ENCODE data around the gene PPP1R14B.

Gene PPP1R14B

GRCh38 chr11:64227405-64227956 lies 19.3 kb downstream of the PPP1R14B start:
- TF ChIP-seq CTCF (IDR thresholded peaks at IDR 0.05; ENCODE audit: insufficient read depth, missing control alignments), result no peak
- FAIRE-seq (no peak), DNase-seq (ENCODE audit: insufficient read length, low spot score) (no peak)

GRCh38 chr11:64226507-64227051 lies 20.2 kb downstream of the PPP1R14B start:
- FAIRE-seq (no peak), DNase-seq (ENCODE audit: insufficient read length, low spot score) (no peak)
- TF ChIP-seq CTCF (IDR thresholded peaks at IDR 0.05; ENCODE audit: insufficient read depth, missing control alignments), result no peak

GRCh38 chr11:64225608-64226506 lies 20.9 kb downstream of the PPP1R14B start, which contains the start of the genes NUDT22 and TRPT1:
NUDT22 (plus strand) TSS chr11:64226274; CDS start chr11:64226653, 379 bp downstream.
TRPT1 (minus strand) TSS chr11:64226186; CDS start chr11:64225860, 326 bp downstream.
- peak; percentile 12 for TF ChIP-seq CTCF (IDR thresholded peaks at IDR 0.05; ENCODE audit: insufficient read depth, missing control alignments)
- DNase-seq (ENCODE audit: insufficient read length, low spot score) (peak; percentile 92), FAIRE-seq (no peak)

GRCh38 chr11:64224891-64225607 lies 21.7 kb downstream of the PPP1R14B start:
- TF ChIP-seq CTCF (IDR thresholded peaks at IDR 0.05; ENCODE audit: insufficient read depth, missing control alignments), result no peak
- DNase-seq (ENCODE audit: insufficient read length, low spot score), result no peak
- no peak for FAIRE-seq

- no peak for FAIRE-seq
- TF ChIP-seq CTCF (IDR thresholded peaks at IDR 0.05; ENCODE audit: insufficient read depth, missing control alignments), result no peak
Observed at GRCh38 chr11:64224151-64224890, 22.4 kb downstream of the PPP1R14B start.

GRCh38 chr11:64223001-64223651 lies 23.6 kb downstream of the PPP1R14B start:
- no peak for TF ChIP-seq CTCF (IDR thresholded peaks at IDR 0.05; ENCODE audit: insufficient read depth, missing control alignments)
- no peak for DNase-seq (ENCODE audit: insufficient read length, low spot score)
- FAIRE-seq, result no peak

More at GRCh38 chr11:64224151-64224890, 22.4 kb downstream of the PPP1R14B start:
- DNase-seq (ENCODE audit: insufficient read length, low spot score), result no peak

Measured in D721Med (cell line).